ENCODE data around the gene DFFA.
"Not testable (repeated sequence)": the region's sequence is repeated elsewhere in the genome, so short reads cannot be mapped to it uniquely, and the experiment has no call there.

DFFA gene

DNA sequence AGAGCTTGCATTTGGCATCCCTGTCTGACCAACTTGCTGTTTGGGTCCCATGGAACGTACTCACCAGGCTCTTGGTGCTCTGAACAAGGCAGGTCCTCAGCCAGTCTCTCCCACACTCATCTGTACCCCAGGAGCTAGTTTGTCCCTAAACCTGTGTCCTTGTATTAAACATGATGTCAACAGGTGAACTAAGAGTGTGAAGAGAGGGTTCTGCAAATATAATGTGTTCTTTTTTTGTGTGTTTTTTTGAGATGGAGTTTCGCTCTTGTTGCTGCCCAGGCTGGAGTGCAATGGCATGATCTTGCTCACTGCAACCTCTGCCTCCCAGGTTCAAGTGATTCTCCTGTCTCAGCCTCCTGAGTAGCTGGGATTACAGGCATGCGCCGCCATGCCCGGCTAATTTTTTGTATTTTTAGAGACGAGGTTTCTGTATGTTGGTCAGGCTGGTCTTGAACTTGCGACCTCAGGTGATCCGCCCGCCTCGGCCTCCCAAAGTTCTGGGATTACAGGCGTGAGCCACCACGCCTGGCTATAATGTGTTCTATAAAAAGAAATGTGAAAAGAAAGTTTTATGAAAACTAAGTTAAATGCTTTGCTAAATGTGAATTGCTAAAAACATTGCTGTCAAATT is 33.8 kb upstream of the DFFA start:
- DNase-seq (ENCODE audit: low read depth in 2 of 3, low spot score in 2 of 3) = not testable (repeated sequence)

DNA sequence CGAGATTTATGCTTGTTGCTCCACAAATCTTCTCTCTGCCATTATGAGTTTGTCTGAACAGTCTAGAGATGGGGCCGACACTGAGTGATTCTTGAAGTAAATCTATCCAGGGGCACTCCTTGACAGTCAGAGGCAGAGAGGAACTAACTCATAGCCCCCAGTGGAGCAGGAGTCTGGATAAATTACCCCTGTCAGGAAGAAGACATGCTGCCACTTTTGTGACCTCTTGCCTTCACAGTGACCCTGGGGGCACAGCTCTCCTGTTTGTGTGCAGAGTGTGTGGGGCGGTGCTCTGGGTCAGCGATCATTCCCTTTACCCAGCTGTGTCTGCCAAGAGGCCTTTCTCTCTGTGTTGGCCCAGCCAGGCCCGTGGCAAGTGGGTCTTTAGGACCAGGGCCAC is 31.9 kb upstream of the DFFA start:
- no peak for DNase-seq (ENCODE audit: low read depth in 2 of 3, low spot score in 2 of 3)

DNA sequence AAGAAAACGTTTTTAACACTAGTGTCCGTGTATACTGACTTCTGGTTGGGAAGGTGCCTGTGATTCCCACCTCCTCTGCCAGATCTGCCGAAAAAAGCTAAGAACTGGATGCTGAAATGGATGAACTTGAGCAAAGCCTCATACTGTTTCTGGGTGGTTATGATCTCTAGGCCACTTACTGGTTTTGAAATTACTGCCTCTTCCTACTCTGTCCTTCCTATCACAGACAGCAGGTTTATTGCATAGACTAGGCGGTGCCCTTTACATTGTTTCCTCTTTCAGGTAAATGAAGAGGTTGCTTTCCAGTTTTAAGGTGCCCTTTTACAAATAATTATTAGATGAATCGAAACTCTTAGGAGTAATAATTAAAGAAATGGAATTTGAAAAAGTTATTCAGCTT is 29.9 kb upstream of the DFFA start:
- no peak for DNase-seq (ENCODE audit: low read depth in 2 of 3, low spot score in 2 of 3)

DNA sequence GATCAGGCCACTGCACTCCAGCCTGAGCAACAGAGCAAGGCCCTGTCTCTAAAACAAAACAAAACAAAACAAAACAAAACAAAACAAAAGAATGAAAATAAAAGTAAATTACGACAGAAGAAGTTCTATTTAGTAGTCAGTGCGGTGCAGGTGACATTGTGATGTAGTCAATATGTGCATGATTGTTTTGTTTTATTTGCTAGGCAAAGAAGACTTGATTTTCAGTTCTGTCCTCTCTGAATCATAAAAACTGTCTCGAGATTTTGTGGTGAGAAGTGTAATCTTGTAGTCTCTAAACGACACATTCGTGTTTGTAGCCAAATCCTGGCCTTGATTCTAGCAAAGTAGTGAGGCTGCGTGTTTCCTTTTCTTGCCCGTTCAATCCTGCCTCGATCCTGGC is 25.9 kb upstream of the DFFA start:
- DNase-seq (ENCODE audit: low read depth in 2 of 3, low spot score in 2 of 3) = no peak

DNA sequence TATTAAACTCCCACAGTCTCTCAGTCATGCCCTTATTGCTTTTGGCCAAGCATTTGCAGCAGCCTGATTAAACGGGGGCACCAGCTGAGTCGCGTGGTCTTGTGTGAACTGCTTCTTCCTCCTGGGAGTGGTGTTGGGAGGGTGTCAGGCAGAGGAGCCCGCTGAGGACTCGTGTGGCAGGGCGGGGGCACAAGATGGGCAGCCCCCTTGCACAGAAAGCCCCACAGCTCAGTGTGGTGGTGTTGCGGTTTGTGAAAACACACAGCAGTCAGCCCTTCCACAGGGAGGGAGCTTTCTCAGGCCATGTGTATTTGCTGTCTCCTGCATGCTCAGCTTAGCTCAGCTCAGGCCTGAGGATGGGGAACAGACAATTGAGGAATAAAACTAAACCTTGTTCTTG is 24.8 kb upstream of the DFFA start:
- no peak for DNase-seq (ENCODE audit: low read depth in 2 of 3, low spot score in 2 of 3)

DNA sequence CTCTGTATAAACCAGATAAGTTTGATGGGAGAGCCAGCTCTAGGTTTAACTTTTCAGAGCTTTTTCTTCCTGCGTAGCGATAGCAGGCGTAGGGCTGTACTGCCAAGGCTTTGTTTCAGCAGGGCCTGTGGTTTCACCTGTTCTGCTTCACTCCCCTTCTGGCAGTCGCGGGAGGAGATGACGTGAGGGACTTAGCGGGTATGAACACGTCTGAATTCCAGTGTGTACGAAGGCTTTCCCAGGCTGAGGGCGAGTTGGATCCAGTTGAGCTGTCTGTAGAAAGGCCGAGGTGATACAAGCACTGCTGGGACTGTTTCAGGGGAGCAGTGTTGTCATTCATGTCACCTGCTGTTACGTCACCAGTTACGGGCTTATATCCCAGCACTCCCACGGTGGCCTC is 23.6 kb upstream of the DFFA start:
- no peak for DNase-seq (ENCODE audit: low read depth in 2 of 3, low spot score in 2 of 3)

DNA sequence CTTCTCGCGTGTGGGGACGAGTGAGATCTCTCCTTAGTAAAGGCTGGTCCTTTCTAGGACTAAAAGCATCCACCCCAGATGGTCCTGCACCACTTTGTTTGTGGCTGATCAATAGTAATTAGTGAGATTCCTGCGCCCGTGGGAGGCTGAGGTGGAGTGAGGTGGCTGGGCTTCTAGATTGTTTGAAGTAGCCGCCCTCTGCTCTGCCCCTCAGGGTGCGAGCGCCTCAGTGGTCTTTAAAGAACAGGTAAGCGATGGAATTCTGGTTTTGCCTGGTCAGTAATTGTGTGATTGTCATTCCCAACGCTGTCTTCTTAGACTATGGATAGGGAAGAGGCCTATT is 23.1 kb upstream of the DFFA start:
- no peak for DNase-seq (ENCODE audit: low read depth in 2 of 3, low spot score in 2 of 3)

DNA sequence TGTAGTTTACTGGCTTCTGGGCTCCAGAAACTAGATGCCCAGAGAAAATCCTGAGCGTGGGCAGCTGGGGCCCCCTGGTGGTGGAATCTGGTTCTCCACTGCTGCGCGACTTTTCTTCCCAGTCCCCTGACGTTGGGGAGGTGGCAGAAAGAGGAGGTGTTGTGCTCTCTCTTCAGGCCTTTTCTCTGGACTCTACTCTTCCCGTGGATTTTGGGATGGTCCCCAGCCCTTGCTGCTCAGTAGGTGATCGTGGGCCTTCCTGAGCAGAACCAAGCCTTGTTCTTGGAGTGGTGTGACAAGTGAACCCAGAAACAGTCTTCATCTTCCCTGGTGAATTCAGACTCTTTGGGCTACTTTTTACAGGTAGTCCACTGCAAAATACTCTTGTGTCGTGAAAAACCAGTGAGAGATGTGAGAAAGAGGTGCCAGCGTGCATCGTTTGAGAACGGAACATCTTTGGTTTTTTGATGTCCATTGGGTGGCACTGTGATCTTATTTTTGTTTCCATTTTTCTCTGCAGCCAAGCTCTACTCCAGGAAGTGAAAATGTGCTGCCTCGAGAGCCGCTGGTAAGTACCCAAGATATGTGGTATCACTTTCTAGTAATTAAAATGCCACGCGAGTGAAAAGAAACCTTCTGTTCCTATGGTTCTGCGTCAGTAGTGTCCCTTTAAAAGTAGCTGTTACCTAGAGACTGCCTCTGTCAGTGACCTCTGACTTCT is 22.6 kb upstream of the DFFA start:
- peak; percentile 60 to 88 (median 78) for DNase-seq (ENCODE audit: low read depth in 2 of 3, low spot score in 2 of 3)

DNA sequence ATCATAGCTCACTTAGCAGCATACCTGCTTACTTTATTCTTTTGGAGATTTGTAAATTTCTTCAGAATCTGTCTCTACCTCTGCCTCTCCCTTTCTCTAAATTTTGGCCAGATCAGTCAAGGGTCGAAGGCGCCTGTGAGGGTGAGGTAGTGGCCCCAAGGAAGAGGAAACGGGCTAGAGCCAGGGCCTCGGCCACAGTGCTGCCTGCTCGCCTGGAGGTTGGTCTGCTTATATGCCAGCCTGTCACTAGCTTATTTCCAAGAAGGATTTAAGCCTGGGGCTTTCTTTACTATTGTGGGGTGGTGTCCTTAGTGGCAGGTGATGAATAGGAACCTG is 22.1 kb upstream of the DFFA start:
- no peak for DNase-seq (ENCODE audit: low read depth in 2 of 3, low spot score in 2 of 3)

DNA sequence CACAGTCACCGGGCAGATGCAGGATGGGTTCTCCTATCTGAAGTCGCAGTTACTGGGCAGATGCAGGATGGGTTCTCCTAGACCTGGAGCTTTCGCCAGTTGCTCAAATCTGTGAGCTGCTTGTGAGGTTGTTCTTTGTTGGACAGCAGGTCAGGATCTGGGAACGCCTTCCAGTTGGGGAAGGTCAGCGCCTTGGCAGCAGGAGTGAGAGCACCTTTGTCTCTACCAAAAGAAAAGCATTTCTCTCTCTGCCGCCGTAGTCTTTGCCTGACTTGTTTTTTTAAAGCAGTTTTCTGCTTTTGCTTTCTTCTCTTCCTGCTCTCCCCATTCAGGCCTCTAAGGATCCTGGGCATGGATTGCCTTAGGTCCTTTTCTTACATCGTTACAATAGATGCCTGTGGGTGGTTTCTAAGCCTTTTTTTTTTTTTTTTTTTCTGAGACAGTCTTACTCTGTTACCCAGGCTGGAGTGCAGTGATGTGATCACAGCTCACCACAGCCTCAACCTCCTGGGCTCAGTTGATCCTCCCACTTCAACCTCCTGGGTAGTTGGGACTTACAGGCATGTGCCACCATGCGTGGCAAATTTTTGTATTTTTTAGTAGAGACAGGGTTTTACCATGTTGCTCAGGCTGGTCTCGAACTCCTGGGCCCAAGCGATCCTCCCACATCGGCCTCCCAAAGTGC is 18.1 kb upstream of the DFFA start:
- DNase-seq (ENCODE audit: low read depth in 2 of 3, low spot score in 2 of 3) = no peak

DNA sequence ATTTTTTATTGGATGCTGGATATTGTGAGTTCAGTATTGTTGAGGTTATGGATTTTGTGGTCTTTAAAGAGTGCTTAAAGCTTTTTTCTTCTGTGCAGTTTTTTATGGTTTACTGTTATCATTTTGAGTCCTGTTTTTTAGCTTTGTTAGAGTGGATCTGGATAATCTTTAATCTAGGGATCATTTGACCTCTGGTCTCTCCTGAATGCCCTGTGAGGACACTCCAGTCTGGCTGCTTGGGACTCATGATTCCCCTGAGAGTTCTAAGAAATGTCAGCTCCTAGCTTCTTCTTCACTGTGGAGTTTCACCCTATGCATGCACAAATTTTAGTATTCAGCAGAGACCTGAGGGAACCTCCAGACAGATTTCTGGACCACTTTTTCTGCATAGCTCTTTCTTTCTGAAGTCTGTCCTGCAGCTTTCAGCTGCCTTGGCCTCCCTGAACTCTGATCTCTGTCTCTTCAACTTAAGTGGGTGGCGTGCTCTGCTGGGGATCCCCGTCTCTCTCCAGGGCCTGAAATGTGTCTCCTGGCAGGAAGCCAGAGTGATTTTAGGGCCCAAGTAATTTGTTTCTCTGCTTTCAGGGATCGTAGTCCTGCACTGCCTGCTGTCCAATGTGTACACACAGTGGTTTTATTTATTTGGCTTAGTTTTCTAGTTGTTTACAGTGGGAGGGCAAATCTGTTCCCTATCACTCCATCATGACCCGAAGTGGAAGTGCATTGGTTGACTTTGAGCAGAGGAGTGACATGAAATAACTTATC is 17.1 kb upstream of the DFFA start:
- no peak for DNase-seq (ENCODE audit: low read depth in 2 of 3, low spot score in 2 of 3)

DNA sequence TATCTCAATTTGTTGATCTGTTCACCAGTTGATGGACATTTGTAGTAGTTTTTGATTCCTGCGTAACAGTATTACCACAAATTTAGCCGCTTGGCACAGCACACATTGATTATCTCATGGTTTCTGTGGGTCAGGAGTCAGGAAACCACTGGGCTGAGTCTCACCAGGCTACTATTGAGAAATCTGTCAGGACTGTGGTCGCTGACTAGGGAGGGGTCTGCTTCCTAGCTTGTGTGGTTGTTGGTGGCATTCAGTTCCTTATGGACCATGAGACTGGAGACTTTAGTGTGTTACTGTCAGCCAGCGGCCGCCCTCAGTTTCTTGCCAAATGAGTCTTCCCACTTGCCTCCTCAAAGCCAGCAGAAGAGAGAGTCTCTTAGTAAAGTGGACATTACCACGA is 12.2 kb upstream of the DFFA start:
- no peak for DNase-seq (ENCODE audit: low read depth in 2 of 3, low spot score in 2 of 3)

DNA sequence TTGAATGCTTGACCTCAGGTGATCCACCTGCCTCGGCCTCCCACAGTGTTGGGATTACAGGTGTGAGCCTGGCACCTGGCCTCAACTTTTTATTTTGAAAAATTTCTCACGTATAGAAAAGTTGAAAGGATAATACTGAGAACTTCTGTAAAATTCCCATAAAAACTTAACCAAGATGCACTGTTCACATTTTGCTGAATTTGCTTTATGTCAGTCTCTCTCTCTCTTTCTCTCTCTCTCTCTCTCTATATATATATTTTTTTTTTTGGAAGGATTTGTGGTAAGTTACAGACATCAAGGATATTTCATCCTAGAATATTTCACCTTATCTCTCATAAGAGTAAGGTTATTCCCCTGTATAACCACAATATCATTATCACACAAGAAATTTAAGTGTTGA is 8.3 kb upstream of the DFFA start:
- DNase-seq (ENCODE audit: low read depth in 2 of 3, low spot score in 2 of 3) = no peak

DNA sequence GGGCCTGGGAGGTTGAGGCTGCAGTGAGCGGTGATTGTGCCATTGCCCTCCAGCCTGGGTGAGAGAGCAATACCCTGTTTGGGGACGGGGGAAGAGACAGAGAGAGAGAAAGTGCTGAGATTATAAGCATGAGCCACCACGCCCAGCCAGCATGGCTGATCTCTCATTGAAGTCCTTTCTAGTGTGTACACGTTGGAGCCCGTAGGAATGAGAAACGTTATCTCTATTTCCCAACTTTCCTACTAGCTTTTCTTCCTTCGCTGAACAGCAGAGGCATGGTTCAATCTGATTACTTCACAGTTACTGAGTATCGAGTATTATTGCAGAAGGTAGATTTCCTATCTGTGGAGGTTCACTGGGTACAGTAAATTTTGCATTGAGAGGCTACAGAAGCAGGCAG is 7.0 kb upstream of the DFFA start:
- no peak for DNase-seq (ENCODE audit: low read depth in 2 of 3, low spot score in 2 of 3)

DNA sequence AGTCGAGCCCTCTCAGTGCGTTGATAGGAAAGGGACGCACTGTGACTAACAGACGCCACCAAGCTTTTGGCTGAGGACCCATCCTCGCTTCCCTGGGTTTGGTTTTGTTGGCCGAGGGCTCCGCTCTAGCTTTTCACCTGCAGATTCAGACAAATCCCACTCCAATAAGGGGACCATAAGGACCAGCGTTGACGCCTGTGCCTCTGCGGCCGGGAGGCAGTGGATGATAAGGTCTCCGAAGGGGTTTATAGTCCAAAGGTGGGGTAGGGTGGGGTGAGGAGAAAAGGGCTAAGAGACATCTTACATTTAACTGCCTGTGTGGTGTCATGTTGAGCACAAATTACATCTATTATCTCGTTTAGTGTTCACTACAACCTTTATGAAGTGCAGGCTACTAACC is 3.2 kb upstream of the DFFA start:
- no peak for DNase-seq (ENCODE audit: low read depth in 2 of 3, low spot score in 2 of 3)

DNA sequence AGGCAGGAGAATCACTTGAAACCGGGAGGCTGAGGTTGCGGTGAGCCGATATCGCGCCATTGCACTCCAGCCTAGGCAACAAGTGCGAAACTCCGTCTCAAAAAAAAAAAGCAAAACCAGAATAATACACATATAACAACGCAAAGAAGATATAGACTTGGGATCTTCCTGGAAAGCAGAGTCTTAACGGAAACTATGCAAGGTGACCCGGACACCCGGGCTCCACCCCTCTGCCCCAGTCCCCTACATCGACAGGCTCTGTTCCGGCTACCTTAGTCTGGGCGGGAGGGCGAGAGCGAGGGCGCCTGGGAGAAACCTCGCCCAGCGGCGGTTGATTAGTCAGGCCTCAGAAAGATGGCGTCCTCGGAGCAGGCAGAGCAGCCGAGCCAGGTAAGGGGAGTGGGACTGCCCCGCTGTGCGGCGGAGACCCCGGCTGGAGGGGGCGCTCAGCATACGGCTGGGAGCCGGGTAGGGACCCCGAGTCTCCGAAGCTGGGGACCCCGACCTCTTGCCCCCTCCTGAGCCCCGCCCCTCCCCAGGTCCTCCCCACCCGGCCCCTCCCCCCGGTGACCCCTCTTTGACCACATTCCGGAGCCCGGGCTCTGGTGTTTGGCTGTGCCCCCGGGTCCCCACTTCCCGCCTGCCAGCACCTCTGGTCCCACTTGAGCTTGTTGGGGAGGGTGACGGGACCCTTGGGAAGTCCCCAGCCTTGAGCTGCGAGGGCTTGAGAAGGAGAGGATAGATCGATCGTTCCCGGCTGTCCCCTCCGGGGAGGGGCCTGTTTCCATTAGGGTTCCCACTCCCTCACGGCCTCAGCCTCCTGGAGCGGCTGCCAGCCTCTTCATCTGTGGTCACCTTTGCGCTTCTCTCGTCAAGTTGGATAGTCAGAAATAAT is 2.5 kb upstream of the DFFA start, which contains the start of gene PEX14:
Gene PEX14 (plus strand): TSS at position 338 of the 895 bp plus-strand sequence. CDS start 17 bp downstream, at position 355.
- peak; percentile 75 for DNase-seq (ENCODE audit: low read depth in 2 of 3, low spot score in 2 of 3)

DNA sequence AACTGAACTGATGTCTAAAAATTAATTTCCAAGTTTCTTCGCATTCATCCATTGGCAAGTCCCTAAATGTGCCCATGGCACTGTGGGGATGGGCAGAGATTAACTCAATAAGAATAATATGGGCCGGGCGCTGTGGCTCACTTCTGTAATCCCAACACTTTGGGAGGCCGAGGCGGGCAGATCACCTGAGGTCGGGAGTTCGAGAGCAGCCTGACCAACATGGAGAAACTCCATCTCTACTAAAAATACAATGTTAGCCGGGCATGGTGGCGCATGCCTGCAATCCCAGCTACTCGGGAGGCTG is 1.9 kb upstream of the DFFA start:
- DNase-seq (ENCODE audit: low read depth in 2 of 3, low spot score in 2 of 3) = not testable (repeated sequence)

DNA sequence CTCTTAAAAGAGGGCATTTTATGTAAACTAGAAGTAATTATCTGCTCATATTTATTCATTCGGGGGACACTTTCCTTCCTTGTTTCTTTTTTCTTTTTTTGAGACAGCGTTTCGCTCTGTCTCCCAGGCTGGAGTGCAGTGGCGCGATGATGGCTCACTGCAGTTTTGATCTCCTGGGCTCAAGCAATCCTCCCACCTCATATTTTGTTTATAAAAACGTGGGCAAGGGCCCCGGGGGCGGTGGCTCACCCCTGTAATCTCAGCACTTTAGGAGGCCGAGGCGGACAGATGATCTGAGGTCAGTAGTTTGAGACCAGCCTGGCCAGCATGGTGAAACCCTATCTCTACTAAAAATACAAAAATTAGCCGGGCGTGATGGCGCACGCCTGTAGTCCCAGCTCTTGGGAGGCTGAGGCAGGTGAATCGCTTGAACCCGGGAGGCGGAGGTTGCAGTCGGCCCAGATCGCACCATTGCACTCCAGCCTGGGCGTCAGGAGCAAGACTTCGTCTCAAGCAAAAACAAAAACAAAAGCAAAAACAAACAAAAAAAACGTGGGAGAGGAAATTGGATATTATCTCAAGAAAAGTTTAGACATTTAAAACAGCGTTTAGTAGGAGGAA is 926 bp upstream of the DFFA start:
- no peak for DNase-seq (ENCODE audit: low read depth in 2 of 3, low spot score in 2 of 3)

DNA sequence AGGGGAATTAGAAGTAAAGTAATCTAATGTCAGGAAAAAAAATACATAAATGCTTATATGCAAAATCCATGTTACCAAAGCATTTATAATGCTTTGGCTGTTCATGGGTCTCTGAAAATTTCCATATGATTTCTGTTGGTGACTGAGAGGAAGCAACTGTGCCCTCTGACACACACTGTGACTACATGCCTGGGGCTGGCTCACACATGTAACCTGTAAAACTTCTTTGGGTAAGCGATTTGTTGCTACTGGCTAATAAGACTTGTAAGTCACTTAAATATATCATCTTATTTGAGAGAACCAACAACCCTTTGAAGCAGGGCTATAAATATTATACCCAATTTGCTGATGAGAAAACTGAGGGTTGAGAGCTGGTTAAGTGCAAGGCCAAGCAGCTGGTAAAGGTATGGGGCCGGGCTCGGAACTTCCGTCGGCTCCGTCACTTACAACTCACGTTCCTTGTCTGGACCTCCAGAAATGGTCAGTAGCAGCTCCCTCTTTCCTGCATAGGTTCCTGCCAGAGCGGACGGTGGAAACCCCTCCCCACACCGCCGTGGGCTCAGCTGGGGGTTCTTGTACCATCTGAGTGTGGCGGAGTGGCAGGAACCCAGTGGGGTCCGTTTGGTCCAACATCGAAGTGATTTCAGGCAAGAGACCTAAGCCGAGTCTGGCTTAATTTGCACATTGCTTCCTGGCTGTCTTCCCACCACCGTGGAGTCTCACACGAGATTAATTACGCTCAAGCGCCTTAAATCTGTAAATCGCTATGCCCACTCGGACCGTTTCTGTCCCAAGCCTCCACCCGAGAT is 714 bp downstream of the DFFA start:
- no peak for DNase-seq (ENCODE audit: low read depth in 2 of 3, low spot score in 2 of 3)

DNA sequence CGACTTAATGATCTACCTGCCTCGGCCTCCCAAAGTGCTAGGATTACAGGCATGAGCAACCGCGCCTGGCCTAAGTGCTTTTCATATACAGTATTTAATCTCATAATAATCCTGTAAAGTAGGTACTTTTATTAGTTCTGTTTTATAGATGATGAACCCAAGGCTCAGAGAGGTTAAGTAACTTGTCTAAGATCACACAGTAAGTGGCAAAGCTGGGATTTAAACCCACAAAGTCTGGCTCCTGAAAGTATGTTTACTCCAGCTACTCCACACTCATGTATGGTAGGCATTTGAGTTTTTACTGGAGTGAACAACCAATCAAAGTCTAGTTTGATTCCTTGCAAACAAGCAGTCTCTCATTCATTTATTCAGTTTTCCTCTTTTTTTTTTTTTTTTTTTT is 2.3 kb downstream of the DFFA start:
- no peak for DNase-seq (ENCODE audit: low read depth in 2 of 3, low spot score in 2 of 3)
